Keratinocyte (primary cell): ENCODE measurements around the gene ACSL3.

Experiments
- CTCF ChIP-seq, 3 experiments: IDR thresholded peaks in 1 of 3; conservative IDR thresholded peaks in 1 of 3; optimal IDR thresholded peaks in 1 of 3; 2 replicates in 2 of 3; 3 replicates in 1 of 3; pipeline versions ENCODE3 to v1.5.1; 2011; ENCODE audit warnings: low read length in 3 of 3, mild to moderate bottlenecking in 3 of 3, moderate library complexity in 2 of 3, control low read depth in 1 of 3, inconsistent platforms in 1 of 3; ENCODE audit not compliant: insufficient read depth in 2 of 3; ENCODE audit errors: extremely low read depth in 1 of 3
- EZH2 ChIP-seq: IDR thresholded peaks from one replicate; pipeline ENCODE4 v1.6.1; 2012; ENCODE audit warnings: inconsistent platforms, mild to moderate bottlenecking, low read length, moderate library complexity

GRCh38 chr2:222879604-222879933 lies 18.7 kb downstream of the ACSL3 start:
- TF ChIP-seq CTCF (optimal IDR thresholded peaks at IDR 0.05 in 1 of 3, IDR thresholded peaks at IDR 0.05 in 1 of 3, conservative IDR thresholded peaks at IDR 0.05 in 1 of 3; ENCODE audit: extremely low read depth in 1 of 3, insufficient read depth in 2 of 3, low read length in 3 of 3) (no peak), EZH2 (no peak)
